Loucy (cell line): ENCODE results near the gene SMARCAL1.
A peak's percentile ranks its signal among the peaks of the same experiment; 100 is the strongest.

Experiments used
- H2AFZ ChIP-seq: fragments of 200-600 bp; sonication (generic); 2 replicates; pipeline ENCODE4 v1.6.0; 2016; ENCODE audit warnings: antibody characterized with exemption, mild to moderate bottlenecking, low read length, moderate library complexity
- H3F3A ChIP-seq: fragments of 200-600 bp; 2 replicates; pipeline ENCODE4 v1.6.0; 2016; ENCODE audit warnings: antibody characterized with exemption, low read depth, mild to moderate bottlenecking
- H3K27me3 ChIP-seq: fragments of 200-600 bp; sonication (generic); 2 replicates; pipeline ENCODE4 v1.6.1; 2014; ENCODE audit warnings: low read length, mild to moderate bottlenecking; ENCODE audit not compliant: insufficient read depth, poor library complexity, severe bottlenecking
- H3K36me3 ChIP-seq: fragments of 200-600 bp; sonication (generic); 2 replicates; pipeline ENCODE4 v1.6.1; 2016; ENCODE audit warnings: low read length; ENCODE audit not compliant: insufficient read depth
- H3K4me1 ChIP-seq: fragments of 200-600 bp; sonication (generic); 2 replicates; pipeline ENCODE4 v1.5.1; 2014; ENCODE audit warnings: low read length, mild to moderate bottlenecking; ENCODE audit not compliant: insufficient read depth, poor library complexity, severe bottlenecking
- H3K4me2 ChIP-seq: fragments of 200-600 bp; sonication (generic); 2 replicates; pipeline ENCODE4 v1.6.0; 2014; ENCODE audit warnings: antibody characterized with exemption, low read length, low read depth, mild to moderate bottlenecking; ENCODE audit not compliant: poor library complexity, severe bottlenecking
- H3K4me3 ChIP-seq: fragments of 200-600 bp; sonication (generic); 2 replicates; pipeline ENCODE4 v1.5.1; 2014; ENCODE audit warnings: low read length, mild to moderate bottlenecking, mixed read lengths; ENCODE audit not compliant: poor library complexity, severe bottlenecking
- H3K79me2 ChIP-seq: fragments of 200-600 bp; sonication (generic); 2 replicates; pipeline ENCODE4 v1.6.1; 2014; ENCODE audit warnings: low read length; ENCODE audit not compliant: insufficient read depth
- H3K9ac ChIP-seq: fragments of 200-600 bp; sonication (generic); 2 replicates; pipeline ENCODE4 v1.6.0; 2014; ENCODE audit warnings: mild to moderate bottlenecking, low read depth, low read length, moderate library complexity; ENCODE audit not compliant: poor library complexity, severe bottlenecking
- H3K9me2 ChIP-seq: fragments of 200-600 bp; sonication (generic); replicated peaks from 2 replicates; pipeline ENCODE4 v1.6.1; 2016; ENCODE audit warnings: low read depth, low read length, mixed read lengths
- H3K9me3 ChIP-seq: fragments of 200-600 bp; sonication (generic); 2 replicates; pipeline ENCODE4 v1.6.1; 2014; ENCODE audit warnings: mild to moderate bottlenecking, antibody characterized with exemption, low read length, low read depth; ENCODE audit not compliant: insufficient read depth
- H4K20me1 ChIP-seq: fragments of 200-600 bp; sonication (generic); 2 replicates; pipeline ENCODE4 v1.6.0; 2014; ENCODE audit warnings: antibody characterized with exemption, low read length, mild to moderate bottlenecking; ENCODE audit not compliant: insufficient read depth, poor library complexity, severe bottlenecking
- CTCF ChIP-seq: fragments of 200-600 bp; sonication (generic); conservative IDR thresholded peaks from 2 replicates; pipeline ENCODE4 v1.5.1; 2014; ENCODE audit warnings: mild to moderate bottlenecking, antibody characterized with exemption, low read length
- EZH2phosphoT487 ChIP-seq: fragments of 200-600 bp; IDR thresholded peaks from 2 replicates; pipeline ENCODE4 v1.6.1; 2018; ENCODE audit warnings: antibody characterized with exemption, mild to moderate bottlenecking, moderate library complexity, borderline replicate concordance

SMARCAL1 gene

GRCh38 chr2:216412022-216412999 lies at the start of gene SMARCAL1:
SMARCAL1 (plus strand) TSS chr2:216412484; CDS start chr2:216414705, 2,221 bp downstream.
- Histone ChIP-seq H3K4me2 (peak within 1 kb of the TSS; percentile 81), H3K27me3 (no peaks in the 10 kb centered on the region), H2AFZ (peak within 1 kb of the TSS; percentile 80), H3K4me3 (peak within 1 kb of the TSS; percentile 82), H3K36me3 (no peaks in the 10 kb centered on the region), H3K9me3 (no peaks in the 10 kb centered on the region), H3K9me2 (no peaks in the 10 kb centered on the region), H4K20me1 (no peaks in the 10 kb centered on the region), H3K9ac (peak within 1 kb of the TSS; percentile 94), H3K4me1 (peaks cover 63% of the 10 kb centered on the region), H3F3A (no peaks in the 10 kb centered on the region), H3K79me2 (peaks cover 37% of the 10 kb centered on the region)
- TF ChIP-seq CTCF: no peak
- TF ChIP-seq EZH2phosphoT487: no peak

GRCh38 chr2:216362730-216363129 lies 49.6 kb upstream of the SMARCAL1 start:
- no peak overlapping the region for H3K4me2 ChIP-seq
- TF ChIP-seq EZH2phosphoT487: no peak
- TF ChIP-seq CTCF: no peak
- no peaks in the 10 kb centered on the region for H3K36me3 ChIP-seq
- no peaks in the 10 kb centered on the region for H3F3A ChIP-seq
- no peaks in the 10 kb centered on the region for H4K20me1 ChIP-seq
- H3K9me2 ChIP-seq: no peaks in the 10 kb centered on the region
- H3K4me1 ChIP-seq: peaks cover 4% of the 10 kb centered on the region
- no peaks in the 10 kb centered on the region for H3K9me3 ChIP-seq
- no peak overlapping the region for H2AFZ ChIP-seq
- H3K9ac ChIP-seq: no peak overlapping the region
- H3K27me3 ChIP-seq: no peaks in the 10 kb centered on the region
- H3K79me2 ChIP-seq: no peaks in the 10 kb centered on the region
- no peak overlapping the region for H3K4me3 ChIP-seq

- H3K79me2 ChIP-seq: no peaks in the 10 kb centered on the region
- H3K4me1 ChIP-seq: peaks cover 4% of the 10 kb centered on the region
- no peak overlapping the region for H3K9ac ChIP-seq
- no peak overlapping the region for H3K4me3 ChIP-seq
- H3K27me3 ChIP-seq: no peaks in the 10 kb centered on the region
- no peaks in the 10 kb centered on the region for H4K20me1 ChIP-seq
- H3K36me3 ChIP-seq: no peaks in the 10 kb centered on the region
- no peaks in the 10 kb centered on the region for H3K9me2 ChIP-seq
- TF ChIP-seq EZH2phosphoT487: no peak
- TF ChIP-seq CTCF: no peak
- H2AFZ ChIP-seq: no peak overlapping the region
- no peaks in the 10 kb centered on the region for H3K9me3 ChIP-seq
- H3F3A ChIP-seq: no peaks in the 10 kb centered on the region
- H3K4me2 ChIP-seq: no peak overlapping the region
These were observed 49.1 kb upstream of the SMARCAL1 start for GRCh38 chr2:216363221-216363620.
